HepG2 (cell line): Measurements from ENCODE around the gene ZNF524. TPM values are rescaled to one million over a fixed set of nuclear protein-coding genes. Genes with fewer than 3 reads are reported as not detected.
A peak's percentile ranks its signal among the peaks of the same experiment; 100 is the strongest.

ENCODE experiments used
- CBX2 ChIP-seq, 2 experiments: fragments of 200-600 bp in 1 of 2; sonication (generic); formaldehyde crosslinking in 1 of 2; IDR thresholded peaks; 2 replicates each; pipeline versions ENCODE4 v1.7.0 to v1.8.1; 2018 to 2022; ENCODE audit warnings: low read depth in 2 of 2, low read length in 1 of 2, mild to moderate bottlenecking in 1 of 2, missing genetic modification reagents in 1 of 2
- CEBPG ChIP-seq: IDR thresholded peaks from 2 replicates; pipeline ENCODE4 v1.6.1; 2016
- ELF4 ChIP-seq: sonication (generic); formaldehyde crosslinking; IDR thresholded peaks from 2 replicates; pipeline ENCODE4 v1.5.0; 2020; ENCODE audit warnings: missing genetic modification reagents, mild to moderate bottlenecking, moderate library complexity, borderline replicate concordance
- ETV6 ChIP-seq: sonication (generic); formaldehyde crosslinking; conservative IDR thresholded peaks from 2 replicates; pipeline ENCODE4 v1.4.0; 2020; ENCODE audit warnings: missing genetic modification reagents
- FIP1L1 ChIP-seq: fragments of 200-400 bp; formaldehyde crosslinking; IDR thresholded peaks from 2 replicates; pipeline ENCODE4 v1.6.1; 2018; ENCODE audit warnings: low read depth, mild to moderate bottlenecking, low read length, moderate library complexity, borderline replicate concordance; ENCODE audit not compliant: insufficient read depth
- FOXM1 ChIP-seq: sonication (generic); formaldehyde crosslinking; IDR thresholded peaks from 2 replicates; pipeline ENCODE4 v1.5.0; 2020; ENCODE audit warnings: missing genetic modification reagents
- FUBP1 ChIP-seq: sonication (generic); formaldehyde crosslinking; IDR thresholded peaks from 2 replicates; pipeline ENCODE4 v1.5.1; 2020; ENCODE audit warnings: missing genetic modification reagents, mild to moderate bottlenecking, borderline replicate concordance
- IRF9 ChIP-seq: sonication (generic); formaldehyde crosslinking; IDR thresholded peaks from 2 replicates; pipeline ENCODE4 v1.8.0; 2022; ENCODE audit warnings: missing genetic modification reagents, mild to moderate bottlenecking, borderline replicate concordance
- MIER3 ChIP-seq: IDR thresholded peaks from 2 replicates; pipeline ENCODE4 v1.6.1; 2016; ENCODE audit warnings: missing compliant biosample characterization, borderline replicate concordance
- NFIC ChIP-seq: IDR thresholded peaks from 2 replicates; pipeline ENCODE4 v1.6.1; 2012; ENCODE audit warnings: mild to moderate bottlenecking, low read length, inconsistent platforms
- NFYB ChIP-seq: sonication (generic); formaldehyde crosslinking; IDR thresholded peaks from 2 replicates; pipeline ENCODE4 v1.4.0; 2020; ENCODE audit warnings: missing genetic modification reagents
- RAD51 ChIP-seq: fragments of 450-650 bp; IDR thresholded peaks from 2 replicates; pipeline ENCODE4 v1.6.1; 2016; ENCODE audit warnings: borderline replicate concordance
- SIX4 ChIP-seq: sonication (generic); formaldehyde crosslinking; IDR thresholded peaks from 2 replicates; pipeline ENCODE4 v1.4.0; 2020; ENCODE audit warnings: missing genetic modification reagents
- SNAI1 ChIP-seq: sonication (generic); formaldehyde crosslinking; IDR thresholded peaks from 2 replicates; pipeline ENCODE4 v1.5.0; 2020; ENCODE audit warnings: mild to moderate bottlenecking, missing genetic modification reagents, borderline replicate concordance
- ZBED4 ChIP-seq: sonication (generic); formaldehyde crosslinking; IDR thresholded peaks from 2 replicates; pipeline ENCODE4 v1.4.0; 2020; ENCODE audit warnings: missing genetic modification reagents, borderline replicate concordance
- ZBTB34 ChIP-seq: sonication (generic); formaldehyde crosslinking; IDR thresholded peaks from 2 replicates; pipeline ENCODE4 v1.8.0; 2022; ENCODE audit warnings: mild to moderate bottlenecking, missing genetic modification reagents
- ZC3H4 ChIP-seq: sonication (generic); formaldehyde crosslinking; IDR thresholded peaks from 2 replicates; pipeline ENCODE4 v1.4.0; 2020; ENCODE audit warnings: missing genetic modification reagents, borderline replicate concordance
- ZFYVE20 ChIP-seq: sonication (generic); formaldehyde crosslinking; IDR thresholded peaks from 2 replicates; pipeline ENCODE4 v1.8.0; 2023; ENCODE audit warnings: low read depth, mild to moderate bottlenecking, moderate library complexity, missing genetic modification reagents, borderline replicate concordance
- ZMAT3 ChIP-seq: sonication (generic); formaldehyde crosslinking; conservative IDR thresholded peaks from 2 replicates; pipeline ENCODE4 v1.7.0; 2021; ENCODE audit warnings: missing genetic modification reagents
- ZNF557 ChIP-seq: sonication (generic); formaldehyde crosslinking; IDR thresholded peaks from 2 replicates; pipeline ENCODE4 v1.4.0; 2020; ENCODE audit warnings: missing genetic modification reagents
- ZSCAN25 ChIP-seq: sonication (generic); formaldehyde crosslinking; IDR thresholded peaks from 2 replicates; pipeline ENCODE4 v1.8.0; 2022; ENCODE audit warnings: mild to moderate bottlenecking, missing genetic modification reagents
- polyA plus RNA-seq, 8 experiments: library from polyadenylated mRNA; depleted of rRNA in 3 of 8; stranded (reverse) in 7 of 8; unstranded in 1 of 8; fragments of >200 nt; fragmentation: Illumina TruSeq in 4 of 8; extraction: Trizol in 4 of 8; gene quantifications; 2 replicates each; pipeline versions ENCODE4 v1.2.1 to v1.2.3, GENCODE V29; 2011 to 2016; ENCODE audit warnings: low read depth in 4 of 8, missing spikeins in 1 of 8, mixed read lengths in 1 of 8; ENCODE audit not compliant: insufficient read depth in 1 of 8
- total RNA-seq, 5 experiments: library from RNA; depleted of rRNA; stranded (reverse); fragments of >200 nt; fragmentation: Illumina TruSeq; extraction: Trizol; gene quantifications; 2 replicates each; pipeline ENCODE4 v1.2.3, GENCODE V29; 2016; ENCODE audit warnings: low read depth in 1 of 5

The ZNF524 gene
- total and polyA plus RNA-seq, 2 of the 13 experiments (the other 11 are each of a cell fraction or from before 2014, with no cell fraction given): 3.2 to 4.6 TPM

- 0 out of 2 replicates have a peak, but pooled peaks have one; percentile 4 for TF ChIP-seq ZSCAN25 (CRISPR knock-in tag)
- TF ChIP-seq RAD51: no peak
- no peak for TF ChIP-seq CBX2 (IDR thresholded peaks at IDR 0.05; ENCODE audit: low read depth, low read length)
- no peak for TF ChIP-seq CBX2 (CRISPR knock-in tag; IDR thresholded peaks at IDR 0.05; ENCODE audit: low read depth)
- peak; percentile 14; the same call in 1 of the 2 replicates for TF ChIP-seq ELF4 (CRISPR knock-in tag)
- no peak for TF ChIP-seq SNAI1 (CRISPR knock-in tag)
- TF ChIP-seq FOXM1 (CRISPR knock-in tag): no peak
- TF ChIP-seq NFYB (CRISPR knock-in tag): no peak
- no peak; the same call in 1 of the 2 replicates for TF ChIP-seq MIER3
- no peak for TF ChIP-seq ZBED4 (CRISPR knock-in tag)
- 0 out of 2 replicates have a peak, but pooled peaks have one; percentile 23 for TF ChIP-seq ZBTB34 (CRISPR knock-in tag)
- no peak for TF ChIP-seq NFIC
- TF ChIP-seq IRF9: no peak
- no peak for TF ChIP-seq ZFYVE20 (CRISPR knock-in tag)
- no peak for TF ChIP-seq ZMAT3 (CRISPR knock-in tag)
- TF ChIP-seq FIP1L1: no peak
- no peak for TF ChIP-seq FUBP1
- peak; percentile 79 for TF ChIP-seq ETV6 (CRISPR knock-in tag)
- no peak for TF ChIP-seq ZC3H4 (CRISPR knock-in tag)
- TF ChIP-seq ZNF557 (CRISPR knock-in tag): no peak
- 0 out of 2 replicates have a peak, but pooled peaks have one; percentile 52 for TF ChIP-seq SIX4 (CRISPR knock-in tag)
- TF ChIP-seq CEBPG (CRISPR knock-in tag): no peak
These were observed 43.2 kb downstream of the ZNF524 start, which contains the start of gene ZNF581 (continued) for GRCh38 chr19:55643003-55643886.
